GM19035 (cell line): ENCODE data around the gene ALAD.
"Not testable (repeated sequence)": the region's sequence is repeated elsewhere in the genome, so short reads cannot be mapped to it uniquely, and the experiment has no call there.

ENCODE experiments used
- ATAC-seq: cut with Tn5 transposase; IDR thresholded peaks from one replicate; pipeline ENCODE4 v1.9.1; 2021; ENCODE audit not compliant: unreplicated experiment

ALAD gene

GRCh38 chr9:113399646-113400200, 1.4 kb downstream of the ALAD start:
- ATAC-seq: no peak

GRCh38 chr9:113398796-113399195, 2.3 kb downstream of the ALAD start:
- ATAC-seq: no peak

GRCh38 chr9:113397203-113397631, 3.9 kb downstream of the ALAD start:
- no peak for ATAC-seq

GRCh38 chr9:113395000-113395861, 5.9 kb downstream of the ALAD start:
- ATAC-seq: no peak

GRCh38 chr9:113393281-113393680, 7.8 kb downstream of the ALAD start:
- ATAC-seq: no peak

- no peak for ATAC-seq
Measured at GRCh38 chr9:113391917-113392316, 9.2 kb downstream of the ALAD start.

GRCh38 chr9:113390192-113390960, 10.7 kb downstream of the ALAD start:
- no peak for ATAC-seq

GRCh38 chr9:113389451-113389850, 11.6 kb downstream of the ALAD start:
- ATAC-seq: no peak

- no peak for ATAC-seq
Measured at GRCh38 chr9:113388833-113389232, 12.3 kb downstream of the ALAD start.

- ATAC-seq: no peak
Measured at GRCh38 chr9:113387560-113388230, 13.4 kb downstream of the ALAD start.

GRCh38 chr9:113386571-113387393, 14.3 kb downstream of the ALAD start:
- no peak for ATAC-seq

- no peak for ATAC-seq
Measured at GRCh38 chr9:113381909-113382411, 19.1 kb downstream of the ALAD start.

GRCh38 chr9:113381441-113381840, 19.6 kb downstream of the ALAD start:
- ATAC-seq: not testable (repeated sequence)

- ATAC-seq: peak; percentile 43
Measured at GRCh38 chr9:113380869-113381378, 20.2 kb downstream of the ALAD start.

- not testable (repeated sequence) for ATAC-seq
Measured at GRCh38 chr9:113379829-113380210, 21.3 kb downstream of the ALAD start.

- ATAC-seq: not testable (repeated sequence)
Measured at GRCh38 chr9:113379094-113379828, 21.8 kb downstream of the ALAD start.

GRCh38 chr9:113376634-113377567, 24.2 kb downstream of the ALAD start, which contains the start of gene HDHD3:
Gene HDHD3 (minus strand): TSS chr9:113376986. CDS start chr9:113374354, 2,632 bp downstream.
- ATAC-seq: peak; percentile 76
